Vagina (tissue), 2 donors: ENCODE measurements around the gene RACK1.
"Not testable (repeated sequence)": the region's sequence is repeated elsewhere in the genome, so short reads cannot be mapped to it uniquely, and the experiment has no call there.

Source experiments
- CTCF ChIP-seq, 3 experiments: fragments of 450-650 bp in 2 of 3; fragments of 200-600 bp in 1 of 3; sonication (generic) in 1 of 3; IDR thresholded peaks; one replicate each; pipeline ENCODE4 v1.5.1; 2017 to 2019; ENCODE audit warnings: antibody characterized with exemption in 3 of 3, mild to moderate bottlenecking in 2 of 3, moderate library complexity in 2 of 3
- POLR2A ChIP-seq, 2 donors: fragments of 450-650 bp; IDR thresholded peaks; one replicate each; pipeline ENCODE4 v1.6.1; 2017; ENCODE audit warnings: antibody characterized with exemption in 2 of 2, mild to moderate bottlenecking in 2 of 2, moderate library complexity in 2 of 2

DNA sequence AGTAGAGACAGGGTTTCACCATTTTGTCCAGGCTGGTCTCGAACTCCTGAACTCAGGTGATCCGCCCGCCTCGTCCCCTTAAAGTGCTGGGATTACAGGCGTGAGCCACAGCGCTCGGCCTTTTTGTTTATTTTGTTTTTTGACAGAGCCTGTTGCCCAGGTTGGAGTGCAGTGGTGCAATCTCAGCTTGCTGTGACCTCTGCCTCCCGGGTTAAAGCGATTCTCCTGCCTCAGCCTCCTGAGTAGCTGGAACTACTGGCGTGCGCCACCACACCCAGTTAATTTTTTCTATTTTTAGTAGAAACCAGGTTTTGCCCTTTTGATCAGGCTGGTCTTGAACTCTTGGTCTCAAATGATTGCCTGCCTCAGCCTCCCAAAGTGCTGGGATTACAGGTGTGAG, 33.6 kb downstream of the RACK1 start:
- TF ChIP-seq POLR2A, CTCF (IDR thresholded peaks at IDR 0.05): not testable (repeated sequence)
